A204.1 (cell line): ENCODE measurements around the gene AKT2.

Source experiments
- FAIRE-seq: peaks from 2 replicates; lab custom pipeline; 2012; peaks lifted over from hg19 to GRCh38; lab: Jason Lieb, UNC

Gene AKT2

GRCh38 chr19:40273469-40274360 is 11.4 kb downstream of the AKT2 start:
- FAIRE-seq, result no peak

GRCh38 chr19:40272261-40272660 is 12.9 kb downstream of the AKT2 start:
- no peak for FAIRE-seq

- no peak for FAIRE-seq
These were observed 13.4 kb downstream of the AKT2 start for GRCh38 chr19:40271706-40272105.

GRCh38 chr19:40270362-40271089 is 14.6 kb downstream of the AKT2 start:
- no peak for FAIRE-seq

- FAIRE-seq, result no peak
These were observed 15.8 kb downstream of the AKT2 start for GRCh38 chr19:40269216-40269940.

GRCh38 chr19:40267601-40267997 is 17.5 kb downstream of the AKT2 start:
- no peak for FAIRE-seq

GRCh38 chr19:40266912-40267600 is 18.1 kb downstream of the AKT2 start:
- no peak for FAIRE-seq

GRCh38 chr19:40266119-40266518 is 19.0 kb downstream of the AKT2 start:
- no peak for FAIRE-seq

- no peak for FAIRE-seq
These were observed 19.4 kb downstream of the AKT2 start for GRCh38 chr19:40265763-40266099.

GRCh38 chr19:40265055-40265762 is 19.9 kb downstream of the AKT2 start:
- FAIRE-seq, result no peak

GRCh38 chr19:40264314-40265054 is 20.7 kb downstream of the AKT2 start:
- FAIRE-seq, result no peak

GRCh38 chr19:40263440-40264313 is 21.5 kb downstream of the AKT2 start:
- FAIRE-seq, result no peak

- FAIRE-seq, result no peak
These were observed 22.7 kb downstream of the AKT2 start for GRCh38 chr19:40262422-40262821.

GRCh38 chr19:40261631-40262030 is 23.5 kb downstream of the AKT2 start:
- FAIRE-seq, result no peak

GRCh38 chr19:40257096-40257517 is 28.0 kb downstream of the AKT2 start:
- FAIRE-seq, result no peak

- no peak for FAIRE-seq
These were observed 28.6 kb downstream of the AKT2 start for GRCh38 chr19:40256512-40256911.

- FAIRE-seq, result no peak
These were observed 29.5 kb downstream of the AKT2 start for GRCh38 chr19:40255619-40256166.

GRCh38 chr19:40254714-40255418 is 30.3 kb downstream of the AKT2 start:
- no peak for FAIRE-seq

GRCh38 chr19:40253611-40254092 is 31.5 kb downstream of the AKT2 start:
- no peak for FAIRE-seq
